SK-N-SH (cell line): ENCODE measurements around the gene TMEM259. TPM values are rescaled to one million over a fixed set of nuclear protein-coding genes. Genes with fewer than 3 reads are reported as not detected.

Experiments
- CTCF ChIA-PET: fragments of 300-600, 350-600 bp; formaldehyde crosslinking; extraction: SDS; loops from one replicate; lab custom pipeline; 2021; lab: Yijun Ruan, JAX
- POLR2A ChIA-PET: fragments of 350-600 bp; sonication (Branson Sonifier 250); formaldehyde crosslinking; extraction: SDS; loops from one replicate; lab custom pipeline; 2020; ENCODE audit warnings: antibody characterized with exemption, inconsistent platforms; lab: Yijun Ruan, JAX
- DNase-seq: peaks from one replicate; pipeline ENCODE4 v3.0.0; 2012
- H2AFZ ChIP-seq: fragments of 200-600 bp; sonication (generic); 2 replicates; pipeline ENCODE4 v1.8.1; 2016; ENCODE audit warnings: antibody characterized with exemption, mild to moderate bottlenecking, low read depth
- H3F3A ChIP-seq: fragments of 200-600 bp; sonication (generic); replicated peaks from 2 replicates; pipeline ENCODE3; 2016; ENCODE audit warnings: antibody characterized with exemption, mild to moderate bottlenecking; ENCODE audit not compliant: insufficient read depth
- H3K27ac ChIP-seq, 2 experiments: fragments of 200-500 bp in 1 of 2; fragments of 200-600 bp in 1 of 2; sonication (Bioruptor generic) in 1 of 2; sonication (generic), shearing (Covaris generic) in 1 of 2; 2 replicates each; pipeline versions ENCODE4 v1.5.1 to v1.6.1; 2014 to 2016; ENCODE audit warnings: low read depth in 2 of 2, inconsistent platforms in 1 of 2, low read length in 1 of 2, mild to moderate bottlenecking in 1 of 2, mixed read lengths in 1 of 2
- H3K27me3 ChIP-seq: fragments of 200-600 bp; sonication (generic), shearing (Covaris generic); 2 replicates; pipeline ENCODE4 v1.6.1; 2016; ENCODE audit warnings: mixed run types; ENCODE audit not compliant: insufficient read depth
- H3K36me3 ChIP-seq, 2 experiments: fragments of 200-500 bp in 1 of 2; fragments of 200-600 bp in 1 of 2; sonication (Bioruptor generic) in 1 of 2; sonication (generic) in 1 of 2; replicated peaks in 1 of 2; 2 replicates each; pipeline versions ENCODE3 to v1.5.1; 2014 to 2016; ENCODE audit warnings: low read length in 1 of 2, mild to moderate bottlenecking in 1 of 2; ENCODE audit not compliant: insufficient read depth in 2 of 2, control insufficient read depth in 1 of 2
- H3K4me1 ChIP-seq, 2 experiments: fragments of 200-500 bp in 1 of 2; fragments of 200-600 bp in 1 of 2; sonication (Bioruptor generic) in 1 of 2; sonication (generic), shearing (Covaris generic) in 1 of 2; 2 replicates each; pipeline versions ENCODE4 v1.5.1 to v1.6.1; 2014 to 2016; ENCODE audit warnings: low read depth in 1 of 2, low read length in 1 of 2, mixed run types in 1 of 2; ENCODE audit not compliant: insufficient read depth in 2 of 2, control insufficient read depth in 1 of 2
- H3K4me2 ChIP-seq: fragments of 200-600 bp; sonication (generic), shearing (Covaris generic); 2 replicates; pipeline ENCODE4 v1.6.1; 2017; ENCODE audit warnings: mixed run types
- H3K4me3 ChIP-seq, 2 experiments: fragments of 200-500 bp in 1 of 2; fragments of 200-600 bp in 1 of 2; sonication (Bioruptor generic) in 1 of 2; sonication (generic), shearing (Covaris generic) in 1 of 2; 2 replicates each; pipeline versions ENCODE4 v1.5.1 to v1.8.1; 2014 to 2016; ENCODE audit warnings: low read depth in 2 of 2, inconsistent platforms in 1 of 2, low read length in 1 of 2, mild to moderate bottlenecking in 1 of 2, mixed read lengths in 1 of 2, moderate library complexity in 1 of 2
- H3K79me2 ChIP-seq: fragments of 200-600 bp; sonication (generic); 2 replicates; pipeline ENCODE4 v1.8.1; 2017; ENCODE audit warnings: mild to moderate bottlenecking; ENCODE audit not compliant: insufficient read depth
- H3K9ac ChIP-seq: fragments of 200-600 bp; sonication (generic); 2 replicates; pipeline ENCODE4 v1.6.1; 2017; ENCODE audit warnings: mixed run types
- H3K9me2 ChIP-seq: fragments of 200-600 bp; sonication (generic); 2 replicates; pipeline ENCODE4 v1.6.1; 2017; ENCODE audit warnings: mixed run types
- H3K9me3 ChIP-seq: fragments of 200-600 bp; sonication (generic); 2 replicates; pipeline ENCODE4 v1.6.1; 2017; ENCODE audit warnings: mixed run types, mild to moderate bottlenecking, moderate library complexity
- H4K20me1 ChIP-seq: fragments of 200-600 bp; sonication (generic); 2 replicates; pipeline ENCODE4 v1.6.1; 2017; ENCODE audit warnings: mild to moderate bottlenecking, mixed run types; ENCODE audit not compliant: insufficient read depth
- ELF1 ChIP-seq: IDR thresholded peaks from 2 replicates; pipeline ENCODE4 v1.4.0; 2012
- FOSL2 ChIP-seq: IDR thresholded peaks from 2 replicates; pipeline ENCODE4 v1.4.0; 2012; ENCODE audit warnings: low read depth, mild to moderate bottlenecking, moderate library complexity, borderline replicate concordance
- FOXJ3 ChIP-seq: sonication (generic); formaldehyde crosslinking; IDR thresholded peaks from 2 replicates; pipeline ENCODE4 v1.5.1; 2020; ENCODE audit warnings: mild to moderate bottlenecking, missing genetic modification reagents
- FOXM1 ChIP-seq: IDR thresholded peaks from 2 replicates; pipeline ENCODE4 v1.4.0; 2012; ENCODE audit warnings: low read depth, mild to moderate bottlenecking
- GABPA ChIP-seq: IDR thresholded peaks from 2 replicates; pipeline ENCODE4 v1.4.0; 2012; ENCODE audit warnings: low read depth, mild to moderate bottlenecking
- MEF2A ChIP-seq: IDR thresholded peaks from 2 replicates; pipeline ENCODE4 v1.4.0; 2012; ENCODE audit warnings: low read depth, borderline replicate concordance
- MXI1 ChIP-seq: IDR thresholded peaks from 2 replicates; pipeline ENCODE4 v1.6.1; 2012; ENCODE audit warnings: mild to moderate bottlenecking, low read depth, low read length, improper control_type of control experiment
- NFIC ChIP-seq: IDR thresholded peaks from 2 replicates; pipeline ENCODE4 v1.4.0; 2012; ENCODE audit warnings: borderline replicate concordance
- NRF1 ChIP-seq: IDR thresholded peaks from 2 replicates; pipeline ENCODE4 v1.6.1; 2012; ENCODE audit warnings: low read depth, mild to moderate bottlenecking, low read length
- POLR2AphosphoS5 ChIP-seq: IDR thresholded peaks from 2 replicates; pipeline ENCODE4 v1.6.1; 2012; ENCODE audit warnings: low read depth, low read length
- RAD21 ChIP-seq: IDR thresholded peaks from 2 replicates; pipeline ENCODE4 v1.6.1; 2012; ENCODE audit warnings: mild to moderate bottlenecking, low read length
- RCOR1 ChIP-seq: fragments of 150-350 bp; IDR thresholded peaks from 2 replicates; pipeline ENCODE4 v1.6.1; 2017; ENCODE audit warnings: antibody characterized with exemption, low read length
- RXRA ChIP-seq: IDR thresholded peaks from 2 replicates; pipeline ENCODE4 v1.4.0; 2012; ENCODE audit warnings: low read depth, mild to moderate bottlenecking, borderline replicate concordance
- SIN3A ChIP-seq: IDR thresholded peaks from 2 replicates; pipeline ENCODE4 v1.6.1; 2012; ENCODE audit warnings: low read depth, mild to moderate bottlenecking, low read length, moderate library complexity, borderline replicate concordance
- SMC3 ChIP-seq: IDR thresholded peaks from 2 replicates; pipeline ENCODE4 v1.6.1; 2012; ENCODE audit warnings: low read depth, low read length, improper control_type of control experiment
- TCF12 ChIP-seq: IDR thresholded peaks from 2 replicates; pipeline ENCODE4 v1.4.0; 2012
- TEAD4 ChIP-seq: IDR thresholded peaks from 2 replicates; pipeline ENCODE4 v1.4.0; 2012; ENCODE audit warnings: mild to moderate bottlenecking, borderline replicate concordance; ENCODE audit not compliant: insufficient read depth
- USF1 ChIP-seq: IDR thresholded peaks from 2 replicates; pipeline ENCODE4 v1.4.0; 2012; ENCODE audit warnings: low read depth, borderline replicate concordance
- YY1 ChIP-seq: IDR thresholded peaks from 2 replicates; pipeline ENCODE4 v1.4.0; 2012; ENCODE audit warnings: low read depth, mild to moderate bottlenecking
- ZBTB33 ChIP-seq: IDR thresholded peaks from 2 replicates; pipeline ENCODE4 v1.4.0; 2012; ENCODE audit warnings: low read depth, borderline replicate concordance
- WGBS: methylation state at CpG from one replicate; pipeline ENCODE4 v1.1.6; 2017; ENCODE audit warnings: low lambda C conversion rate; 5-methylcytosine and 5-hydroxymethylcytosine counted together
- polyA plus RNA-seq, 3 experiments: library from polyadenylated mRNA; depleted of rRNA; stranded (reverse); fragments of >200 nt; gene quantifications; 2 replicates each; pipeline ENCODE4 v1.2.3, GENCODE V29; 2012

The TMEM259 gene
- polyA plus RNA-seq, 1 of the 3 experiments (the other 2 are of a cell fraction) = 138 TPM

GRCh38 chr19:979318-979741, 41.6 kb downstream of the TMEM259 start:
- no peak overlapping the region for H3K9ac ChIP-seq
- no peaks in the 10 kb centered on the region for H3K9me2 ChIP-seq
- CTCF ChIA-PET = interaction anchor here (0.7 to 10.7 kb wide), 4 partner anchors 9 to 116 kb away, joined by 3 to 161 read pairs (median 18); partner anchors contain the start of gene KISS1R
- DNase-seq = no peak
- H3F3A ChIP-seq = peaks cover 10% of the 10 kb centered on the region
- no peaks in the 10 kb centered on the region for H4K20me1 ChIP-seq
- H3K27ac ChIP-seq = no peak overlapping the region
- H3K79me2 ChIP-seq = no peaks in the 10 kb centered on the region; the same call in 1 of the 2 replicates
- H3K27me3 ChIP-seq = no peaks in the 10 kb centered on the region
- no peak overlapping the region for H2AFZ ChIP-seq
- POLR2A ChIA-PET = no interaction called here
- no peak overlapping the region for H3K4me3 ChIP-seq
- H3K4me2 ChIP-seq = no peak overlapping the region
- no peaks in the 10 kb centered on the region for H3K9me3 ChIP-seq
- WGBS = 94% methylated on average over 6 of the region's 19 CpGs
- no peaks in the 10 kb centered on the region for H3K36me3 ChIP-seq
- no peak for TF ChIP-seq FOXJ3 (CRISPR knock-in tag)
- no peak for TF ChIP-seq NFIC
- TF ChIP-seq RXRA = no peak
- no peak for TF ChIP-seq FOSL2
- TF ChIP-seq ZBTB33 = no peak
- no peak for TF ChIP-seq NRF1
- no peak for TF ChIP-seq SMC3
- TF ChIP-seq TCF12 = no peak
- no peak for TF ChIP-seq ELF1
- TF ChIP-seq RCOR1 = no peak
- TF ChIP-seq YY1 = no peak
- TF ChIP-seq SIN3A = no peak
- TF ChIP-seq MEF2A = no peak
- no peak for TF ChIP-seq RAD21
- TF ChIP-seq FOXM1 = no peak
- no peak for TF ChIP-seq GABPA
- no peak for TF ChIP-seq MXI1
- TF ChIP-seq USF1 = no peak
- no peak for TF ChIP-seq TEAD4
- no peak for TF ChIP-seq POLR2AphosphoS5
- peaks cover 0 to 9% of the 10 kb centered on the region in 2 experiments; a peak in 1 of 4 replicates for H3K4me1 ChIP-seq
